NCI-H1694 (cell line): Measurements from ENCODE around the gene NBPF11.
"Not testable (repeated sequence)": the region's sequence is repeated elsewhere in the genome, so short reads cannot be mapped to it uniquely, and the experiment has no call there.

Experiments used
- DNase-seq: peaks from one replicate; lab custom pipeline; 2025; lab: John Stamatoyannopoulos, UW

The NBPF11 gene

GRCh38 chr1:148151911-148152656 lies at the start of gene NBPF11:
TSS of gene NBPF11 (minus strand) at chr1:148152281. CDS start at chr1:148127003, 25,278 bp downstream.
- peak; percentile 35 for DNase-seq

DNA sequence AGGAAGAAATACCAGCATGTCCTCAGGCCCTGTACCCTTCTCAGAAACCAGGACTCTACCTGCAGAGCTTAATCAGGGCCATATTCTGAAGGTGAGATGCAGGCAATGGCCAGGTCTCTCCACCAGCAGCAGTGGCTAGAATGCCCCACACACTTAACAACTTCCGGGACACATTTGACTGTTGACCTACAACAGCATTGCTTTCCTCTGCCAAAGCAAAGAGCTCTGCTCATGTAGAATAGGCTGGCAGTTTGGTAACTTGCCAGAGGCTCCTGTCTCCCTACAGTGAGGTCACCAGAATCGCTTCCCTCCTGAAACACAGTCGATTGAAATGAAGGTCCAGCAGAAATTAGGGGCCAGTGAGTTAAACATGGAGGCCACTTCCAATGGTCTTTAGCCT lies 45.3 kb upstream of the NBPF11 start:
- DNase-seq = not testable (repeated sequence)

- not testable (repeated sequence) for DNase-seq
These were observed 44.9 kb upstream of the NBPF11 start for GRCh38 chr1:148196949-148197348.

GRCh38 chr1:148195115-148195514 lies 43.0 kb upstream of the NBPF11 start:
- DNase-seq = not testable (repeated sequence)

DNA sequence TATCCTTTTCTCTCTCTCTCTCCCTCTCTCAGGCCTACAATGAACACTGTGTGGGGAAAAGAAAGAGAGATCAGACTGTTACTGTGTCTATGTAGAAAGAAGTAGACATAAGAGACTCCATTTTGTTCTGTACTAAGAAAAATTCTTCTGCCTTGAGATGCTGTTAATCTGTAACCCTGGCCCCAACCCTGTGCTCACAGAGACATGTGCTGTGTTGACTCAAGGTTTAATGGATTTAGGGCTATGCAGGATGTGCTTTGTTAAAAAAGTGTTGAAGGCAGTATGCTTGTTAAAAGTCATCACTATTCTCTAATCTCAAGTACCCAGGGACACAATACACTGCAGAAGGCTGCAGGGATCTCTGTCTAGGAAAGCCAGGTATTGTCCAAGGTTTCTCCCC lies 36.7 kb upstream of the NBPF11 start:
- DNase-seq = not testable (repeated sequence)

DNA sequence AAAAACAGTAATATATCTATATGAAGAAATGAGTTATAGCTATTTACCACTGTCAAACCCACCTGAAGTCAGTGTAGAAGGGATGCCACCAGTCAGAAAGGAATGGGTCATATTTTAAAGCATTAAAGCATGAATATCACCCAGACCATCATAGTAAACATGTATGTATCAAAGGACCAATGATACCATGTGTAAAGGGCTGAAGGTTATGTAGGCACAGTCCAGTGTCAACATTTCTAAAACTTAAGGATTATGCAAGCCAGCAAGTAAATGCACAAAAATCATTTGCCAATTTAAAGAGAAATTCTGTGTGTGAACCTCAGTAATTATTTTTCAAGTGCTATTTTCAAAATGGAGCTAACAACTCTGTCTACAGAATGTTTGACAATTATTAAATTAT lies 26.6 kb upstream of the NBPF11 start:
- not testable (repeated sequence) for DNase-seq

GRCh38 chr1:148175414-148175813 lies 23.3 kb upstream of the NBPF11 start:
- not testable (repeated sequence) for DNase-seq

DNA sequence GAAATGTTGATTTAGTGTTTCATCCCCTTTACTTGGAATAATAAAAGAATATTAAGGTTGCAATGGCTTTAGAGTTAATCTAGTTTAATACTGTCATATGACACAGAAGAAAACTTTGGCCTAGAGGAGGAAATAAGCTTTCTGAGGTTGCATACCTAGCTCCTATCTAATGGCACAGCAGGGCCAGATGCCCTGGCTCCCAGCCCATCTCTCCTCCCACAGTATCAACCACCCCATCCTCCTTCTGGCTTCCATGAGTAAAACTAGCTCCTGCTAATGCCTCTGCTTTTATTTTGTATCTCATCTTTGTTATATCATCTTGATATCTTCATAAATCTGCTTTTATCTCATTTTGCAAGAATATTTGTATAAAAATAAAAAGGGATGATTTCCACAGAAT lies 19.9 kb upstream of the NBPF11 start:
- not testable (repeated sequence) for DNase-seq

DNA sequence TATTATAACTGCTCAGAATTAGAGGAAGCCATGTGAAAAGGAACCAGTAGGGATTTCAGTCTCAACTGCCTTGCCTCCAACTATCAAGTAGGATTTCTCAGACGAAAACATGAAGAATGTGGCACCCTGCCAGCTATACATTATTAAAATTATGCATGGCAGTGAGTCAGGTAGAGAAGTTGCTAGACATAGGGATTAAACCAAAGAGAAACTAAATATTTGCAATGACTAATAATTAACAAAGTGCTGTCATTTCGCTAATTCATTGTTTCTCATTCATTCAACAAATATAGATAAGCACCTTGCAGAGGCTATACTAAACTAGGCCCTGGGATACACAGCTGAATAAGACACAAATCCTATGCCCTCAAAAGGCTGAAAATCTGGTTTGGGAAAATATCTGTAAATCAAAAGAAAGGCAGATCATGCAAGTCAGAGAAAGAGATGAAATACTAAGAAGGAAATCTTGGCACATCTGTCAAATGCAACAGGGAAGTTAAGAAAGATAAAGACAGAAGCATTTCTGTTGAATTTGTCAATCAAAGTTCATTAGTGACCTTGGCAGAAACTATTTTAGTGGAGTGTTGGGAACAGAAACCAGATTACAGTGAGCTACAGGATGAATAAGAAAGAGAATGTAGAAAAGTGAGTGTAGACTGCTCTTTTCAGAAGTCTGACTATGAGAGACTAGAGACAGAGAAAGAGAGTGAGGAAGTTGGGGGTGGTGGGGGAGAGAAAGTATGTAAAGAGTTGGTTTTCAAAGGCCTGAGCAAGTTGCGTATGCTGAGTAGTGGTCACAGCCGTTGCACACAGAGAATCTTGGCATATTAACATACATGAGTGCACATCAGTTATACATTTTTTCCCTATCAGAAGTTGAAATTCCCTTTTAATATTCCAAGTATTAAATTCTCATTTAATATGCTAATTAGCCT lies 14.7 kb upstream of the NBPF11 start:
- no peak for DNase-seq

- no peak for DNase-seq
These were observed 10.3 kb upstream of the NBPF11 start for GRCh38 chr1:148162363-148162762.

DNA sequence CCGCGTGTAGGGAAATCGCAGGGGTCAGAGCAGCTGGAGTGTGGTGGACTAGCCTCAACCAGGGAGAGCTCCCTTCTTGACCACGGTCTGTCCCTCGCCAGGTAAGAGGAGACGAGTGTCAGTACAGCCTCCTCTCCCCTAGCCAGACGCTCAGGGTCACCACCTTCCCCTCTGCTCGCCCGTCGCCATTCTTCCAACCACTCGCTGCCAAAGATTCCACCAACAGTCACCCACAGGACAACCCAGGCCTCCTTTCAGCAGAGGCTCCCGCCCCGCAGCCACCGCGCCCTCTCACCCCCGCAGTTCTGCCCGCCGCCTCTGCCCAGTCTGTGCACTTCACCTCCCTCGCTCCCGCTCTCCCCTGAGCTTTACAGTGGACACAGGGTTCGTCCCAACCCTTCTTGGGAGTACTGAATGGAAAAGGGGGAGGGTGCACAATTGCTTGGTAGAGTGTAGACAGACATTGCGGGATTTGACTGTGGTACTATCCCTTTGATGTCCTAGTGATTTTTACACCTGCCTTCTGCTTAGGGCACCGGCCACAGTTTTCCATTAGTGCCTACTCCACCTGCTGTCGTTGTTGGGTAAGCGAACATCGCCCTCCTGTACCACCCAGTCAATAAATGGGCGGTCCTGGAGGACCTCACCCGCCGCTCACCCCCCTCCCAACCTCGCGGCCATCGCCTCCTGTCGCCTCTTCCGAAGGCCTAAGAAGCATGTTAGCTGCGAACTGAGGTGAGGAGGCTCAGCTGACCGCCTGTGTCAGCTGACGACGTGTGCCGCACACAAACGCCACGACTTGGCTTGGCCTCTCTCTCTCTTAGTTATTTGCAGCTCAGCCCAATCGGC lies 9.2 kb upstream of the NBPF11 start:
- no peak for DNase-seq

DNA sequence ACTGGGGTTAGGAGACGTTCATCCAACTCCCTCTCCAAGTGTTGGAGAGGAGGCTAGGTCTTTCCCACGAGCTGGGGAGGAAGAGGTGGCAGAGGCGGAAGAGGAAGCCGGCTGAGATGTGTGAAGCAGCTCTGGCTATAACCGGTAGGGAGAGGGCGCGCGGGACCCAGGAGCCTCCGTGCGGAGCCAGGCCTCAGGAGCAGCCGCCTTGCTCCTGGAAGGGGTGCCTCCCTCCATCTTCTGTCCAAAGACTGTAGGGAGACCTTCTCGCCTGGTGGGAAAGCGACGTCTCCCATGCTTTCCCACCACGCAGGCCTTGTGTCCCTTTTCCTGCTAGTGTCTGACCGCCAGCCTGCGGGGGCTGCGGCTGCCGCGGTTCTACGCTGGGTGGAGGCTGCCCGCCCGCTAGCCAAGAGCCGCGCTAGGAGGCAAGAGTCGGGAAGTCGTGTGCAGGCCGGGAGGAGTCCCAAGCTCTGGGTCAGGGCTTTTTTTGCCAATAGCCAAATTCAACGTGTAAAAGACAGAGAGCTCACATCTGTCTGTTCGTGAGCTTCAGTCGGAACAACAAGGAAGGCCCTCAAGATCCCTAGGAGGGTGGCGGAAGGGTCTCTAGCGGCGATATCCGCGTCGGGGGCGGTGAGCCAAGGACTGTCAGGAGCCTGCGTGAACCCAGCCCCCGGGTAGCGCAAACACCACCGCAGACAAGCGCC lies 8.4 kb upstream of the NBPF11 start:
- DNase-seq = no peak

- DNase-seq = no peak
These were observed 7.9 kb upstream of the NBPF11 start for GRCh38 chr1:148160048-148160342.

- no peak for DNase-seq
These were observed 6.4 kb upstream of the NBPF11 start for GRCh38 chr1:148158341-148159003.

- DNase-seq = not testable (repeated sequence)
These were observed 5.7 kb upstream of the NBPF11 start for GRCh38 chr1:148157803-148158202.

DNA sequence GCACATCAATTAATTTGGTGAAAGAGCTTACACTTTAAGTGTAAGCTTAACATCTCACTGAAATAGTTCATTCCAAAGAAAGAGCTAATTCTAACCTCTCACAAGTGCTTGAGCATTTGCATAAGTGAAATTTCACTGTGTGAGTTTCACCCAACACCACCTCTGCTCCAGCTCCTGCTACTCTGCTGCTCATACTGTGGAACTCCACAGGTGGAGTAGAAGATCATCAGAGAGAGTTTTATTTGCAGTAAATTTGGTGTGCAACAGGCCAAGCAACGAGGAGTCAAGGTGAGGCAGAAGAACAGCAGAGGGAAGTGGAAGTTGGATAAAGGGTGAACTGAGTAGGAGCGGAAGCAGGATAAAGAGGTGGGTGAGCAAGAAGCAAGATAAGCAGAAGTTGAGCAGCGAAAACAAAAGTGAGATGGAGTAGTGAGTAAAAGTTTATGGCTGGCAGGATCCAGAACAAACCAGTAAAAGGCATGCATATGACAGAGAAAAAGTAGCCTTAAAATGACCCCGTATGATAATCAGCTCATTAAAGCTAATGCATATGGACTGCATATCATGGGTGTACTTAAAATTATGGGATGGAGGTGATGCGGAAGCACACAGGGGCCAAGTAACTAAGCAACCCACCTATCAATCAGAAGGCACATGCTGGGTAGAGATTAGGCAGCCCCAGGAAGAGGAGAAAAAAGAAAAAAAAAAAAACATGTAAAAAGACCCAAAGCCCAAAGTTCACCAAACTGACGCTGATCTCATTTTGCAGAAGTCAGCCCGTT lies 3.6 kb upstream of the NBPF11 start:
- not testable (repeated sequence) for DNase-seq

GRCh38 chr1:148152795-148153194 lies 714 bp upstream of the NBPF11 start:
- not testable (repeated sequence) for DNase-seq

DNA sequence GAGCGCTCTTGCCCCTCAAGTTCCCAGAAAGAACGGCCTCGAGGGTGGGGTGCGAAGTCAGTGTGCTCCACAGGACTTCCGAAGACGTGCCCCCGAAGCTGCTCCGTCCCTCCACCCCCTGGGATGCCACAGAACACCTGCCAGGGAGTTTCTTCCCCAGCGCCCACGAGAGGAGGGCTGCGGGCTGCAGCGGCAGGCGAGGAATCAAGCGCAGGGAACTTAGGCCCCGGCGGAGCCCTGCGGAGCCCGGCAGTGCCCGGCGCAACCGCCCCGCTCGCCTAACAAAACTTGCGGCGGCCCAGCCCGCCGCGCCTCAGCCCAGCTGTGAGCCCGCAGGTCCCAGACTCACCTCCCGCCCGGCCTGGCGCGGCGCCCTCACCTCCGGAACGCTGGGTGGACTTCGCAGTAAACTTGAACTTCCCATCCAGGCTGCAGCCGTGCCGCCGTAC lies 686 bp downstream of the NBPF11 start:
- not testable (repeated sequence) for DNase-seq

GRCh38 chr1:148150945-148151344 lies 1.1 kb downstream of the NBPF11 start:
- not testable (repeated sequence) for DNase-seq

DNA sequence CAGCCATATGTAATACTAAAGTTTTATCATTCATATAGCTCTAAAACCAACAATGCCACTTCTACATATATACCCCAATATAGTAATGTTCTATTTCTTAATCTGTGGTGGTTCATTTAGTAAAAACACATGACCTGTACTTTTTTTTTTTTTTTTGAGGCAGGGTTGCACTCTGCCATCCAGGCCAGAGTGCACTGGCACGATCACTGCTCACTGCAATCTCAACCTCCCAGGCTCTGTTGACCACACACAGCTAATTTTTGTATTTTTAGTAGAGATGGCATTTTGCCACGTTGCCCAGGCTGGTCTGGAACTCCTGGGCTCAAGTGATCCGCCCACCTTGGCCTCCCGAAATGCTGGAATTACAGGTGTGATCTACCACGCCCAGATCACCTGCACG lies 2.1 kb downstream of the NBPF11 start:
- not testable (repeated sequence) for DNase-seq
